GM23248 (cell line): ENCODE measurements around the gene PPP2R5D.

Experiments used
- EZH2 ChIP-seq: fragments of 200-600 bp; sonication (generic); IDR thresholded peaks from 2 replicates; pipeline ENCODE4 v1.6.1; 2018; ENCODE audit warnings: antibody characterized with exemption, mild to moderate bottlenecking; ENCODE audit not compliant: insufficient read depth, poor library complexity, severe bottlenecking
- EZH2phosphoT487 ChIP-seq: fragments of 200-600 bp; sonication (generic); IDR thresholded peaks from 2 replicates; pipeline ENCODE4 v1.6.1; 2018; ENCODE audit warnings: antibody characterized with exemption, moderate library complexity, mild to moderate bottlenecking, low read depth; ENCODE audit not compliant: insufficient read depth

DNA sequence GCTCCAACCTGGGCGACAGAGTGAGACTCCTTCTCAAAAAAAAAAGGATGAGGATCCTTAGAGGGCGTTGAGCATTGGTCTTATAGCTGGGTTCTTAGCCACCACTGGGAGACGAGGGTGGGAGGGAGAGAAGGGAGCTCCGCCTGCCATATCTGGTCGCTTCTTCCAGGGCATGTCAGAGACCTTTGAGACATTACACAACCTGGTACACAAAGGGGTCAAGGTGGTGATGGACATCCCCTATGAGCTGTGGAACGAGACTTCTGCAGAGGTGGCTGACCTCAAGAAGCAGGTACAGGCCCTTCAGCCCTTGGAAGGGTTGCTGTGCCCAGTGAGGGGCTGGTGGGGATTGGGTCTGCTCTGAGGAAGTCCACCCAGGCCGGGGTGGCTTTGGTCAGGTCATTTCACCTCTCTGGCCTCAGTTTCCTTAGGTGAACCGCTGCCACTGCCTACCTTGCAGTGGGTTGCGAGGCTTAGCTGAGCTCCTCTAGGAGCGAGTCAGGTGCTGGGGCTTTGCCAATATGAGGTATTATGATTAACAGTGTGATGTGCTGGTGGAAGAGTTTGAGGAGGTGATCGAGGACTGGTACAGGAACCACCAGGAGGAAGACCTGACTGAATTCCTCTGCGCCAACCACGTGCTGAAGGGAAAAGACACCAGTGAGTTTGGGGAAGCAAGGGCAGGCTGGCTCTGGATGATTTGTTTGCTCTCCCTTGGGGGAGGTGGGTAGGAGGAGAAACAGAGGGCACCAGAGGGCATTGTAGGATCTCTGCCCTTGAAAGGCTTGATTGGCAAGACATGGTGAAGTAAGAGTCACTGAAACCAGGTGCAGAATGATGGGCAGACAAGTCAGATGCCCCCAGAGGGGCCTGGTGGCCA lies 46.6 kb upstream of the PPP2R5D start:
- TF ChIP-seq EZH2: no peak
- TF ChIP-seq EZH2phosphoT487: no peak
